ENCODE results near the gene ZNF211.

GRCh38 chr19:57606931-57607330, 26.0 kb upstream of the ZNF211 start:
- TF ChIP-seq EZH2 (optimal IDR thresholded peaks at IDR 0.05; ENCODE audit: low read depth, low read length) = no peak
- TF ChIP-seq, protein P1, sequence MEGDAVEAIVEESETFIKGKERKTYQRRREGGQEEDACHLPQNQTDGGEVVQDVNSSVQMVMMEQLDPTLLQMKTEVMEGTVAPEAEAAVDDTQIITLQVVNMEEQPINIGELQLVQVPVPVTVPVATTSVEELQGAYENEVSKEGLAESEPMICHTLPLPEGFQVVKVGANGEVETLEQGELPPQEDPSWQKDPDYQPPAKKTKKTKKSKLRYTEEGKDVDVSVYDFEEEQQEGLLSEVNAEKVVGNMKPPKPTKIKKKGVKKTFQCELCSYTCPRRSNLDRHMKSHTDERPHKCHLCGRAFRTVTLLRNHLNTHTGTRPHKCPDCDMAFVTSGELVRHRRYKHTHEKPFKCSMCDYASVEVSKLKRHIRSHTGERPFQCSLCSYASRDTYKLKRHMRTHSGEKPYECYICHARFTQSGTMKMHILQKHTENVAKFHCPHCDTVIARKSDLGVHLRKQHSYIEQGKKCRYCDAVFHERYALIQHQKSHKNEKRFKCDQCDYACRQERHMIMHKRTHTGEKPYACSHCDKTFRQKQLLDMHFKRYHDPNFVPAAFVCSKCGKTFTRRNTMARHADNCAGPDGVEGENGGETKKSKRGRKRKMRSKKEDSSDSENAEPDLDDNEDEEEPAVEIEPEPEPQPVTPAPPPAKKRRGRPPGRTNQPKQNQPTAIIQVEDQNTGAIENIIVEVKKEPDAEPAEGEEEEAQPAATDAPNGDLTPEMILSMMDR (IDR thresholded peaks at IDR 0.05; ENCODE audit: low read length) = no peak
- no peak for TF ChIP-seq EZH2phosphoT487 (IDR thresholded peaks at IDR 0.05; ENCODE audit: low read length)

All from MM.1S (cell line).